K562 treated with DMSO at 1 percent for 12 hours (cell line): ENCODE measurements around the gene DUSP14. TPM values are rescaled to one million over a fixed set of nuclear protein-coding genes. Genes with fewer than 3 reads are reported as not detected.

Experiments used
- total RNA-seq: library from RNA; unstranded; fragments of 300-600 nt; gene quantifications from 2 replicates; pipeline ENCODE4 v1.2.3, GENCODE V29; 2022; ENCODE audit not compliant: insufficient read depth

Gene DUSP14, protein sequence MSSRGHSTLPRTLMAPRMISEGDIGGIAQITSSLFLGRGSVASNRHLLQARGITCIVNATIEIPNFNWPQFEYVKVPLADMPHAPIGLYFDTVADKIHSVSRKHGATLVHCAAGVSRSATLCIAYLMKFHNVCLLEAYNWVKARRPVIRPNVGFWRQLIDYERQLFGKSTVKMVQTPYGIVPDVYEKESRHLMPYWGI
- 30.3 and 36.6 TPM in 2 replicates for total RNA-seq

GRCh38 chr17:37489197-37490001 lies at the start of gene DUSP14:
Gene DUSP14, plus strand, starts transcription at chr17:37489891. Its CDS starts 22,382 bp downstream, at chr17:37512273.

Other genes with a start within 250 kb of the DUSP14 start
- not detected in 2 replicates for gene C17orf78, start 113.9 kb upstream of the DUSP14 start, total RNA-seq
- 10.9 and 33.2 TPM in 2 replicates for gene ACACA, start 83.1 kb upstream of the DUSP14 start, total RNA-seq
- 6.7 and 15.1 TPM in 2 replicates for gene TADA2A, start 83.0 kb upstream of the DUSP14 start, total RNA-seq
- gene SYNRG, start 119.5 kb downstream of the DUSP14 start, total RNA-seq, result 6.8 and 30.6 TPM in 2 replicates
- gene DDX52, start 153.6 kb downstream of the DUSP14 start, total RNA-seq, result 7.4 and 14.2 TPM in 2 replicates